Stimulated activated CD4-positive, alpha-beta T cell treated with anti-CD3 and anti-CD28 coated beads, Interleukin-1b, Interleukin-23, amount 100 ng/mL, for 24 hours (primary cell): ENCODE results near the gene NUDC.
"Not testable (repeated sequence)": the region's sequence is repeated elsewhere in the genome, so short reads cannot be mapped to it uniquely, and the experiment has no call there.

Experiments
- DNase-seq, 4 experiments: peaks; one replicate each; pipeline ENCODE4 v3.0.0-alpha.2; 2020; ENCODE audit warnings: low read depth in 4 of 4, low spot score in 1 of 4

The NUDC gene

DNA sequence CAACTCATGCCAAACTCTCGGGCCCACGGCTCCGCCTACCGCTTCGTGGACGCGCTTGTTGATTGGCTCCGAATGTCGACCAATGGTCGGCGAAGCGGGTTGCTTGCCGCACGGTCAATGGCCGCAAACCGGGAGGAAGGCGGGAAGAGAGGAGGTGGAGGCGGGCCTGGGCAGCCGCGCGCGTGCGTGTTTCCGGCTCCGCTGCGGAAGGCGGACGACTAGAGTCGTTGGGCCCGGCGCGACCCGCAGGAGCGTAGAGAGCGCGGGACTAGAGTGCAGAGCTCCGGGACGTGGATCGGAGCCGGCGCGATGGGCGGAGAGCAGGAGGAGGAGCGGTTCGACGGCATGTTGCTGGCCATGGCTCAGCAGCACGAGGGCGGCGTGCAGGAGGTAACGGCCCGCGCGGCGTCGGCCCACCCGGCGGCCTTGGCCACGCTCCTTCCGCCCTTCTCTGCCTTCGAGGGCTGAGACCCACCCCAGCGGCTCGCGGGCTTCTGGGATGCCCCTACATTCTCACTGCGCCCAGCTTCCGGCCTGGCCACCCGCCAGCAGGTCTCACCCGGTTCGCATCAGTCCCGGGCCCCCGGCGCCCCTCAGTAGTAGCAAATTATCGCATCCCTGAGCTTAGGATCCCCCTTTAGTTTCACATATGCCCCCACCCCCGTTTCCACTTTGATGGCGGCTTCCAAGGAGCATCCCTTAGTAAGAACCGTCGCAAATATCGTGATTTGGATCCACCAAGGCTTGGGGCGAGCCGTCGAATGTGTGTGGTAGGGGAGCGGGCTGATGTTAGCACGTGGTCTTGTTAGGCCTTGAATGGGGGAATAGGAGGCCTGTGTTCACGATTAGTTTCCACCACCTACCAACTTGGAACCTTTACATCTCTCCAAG, at the start of gene NUDC:
TSS of gene NUDC (plus strand) at position 204 of the 891 bp plus-strand sequence. CDS start at position 310, 106 bp downstream.
- peak; percentile 86 to 93 (median 90) for DNase-seq

DNA sequence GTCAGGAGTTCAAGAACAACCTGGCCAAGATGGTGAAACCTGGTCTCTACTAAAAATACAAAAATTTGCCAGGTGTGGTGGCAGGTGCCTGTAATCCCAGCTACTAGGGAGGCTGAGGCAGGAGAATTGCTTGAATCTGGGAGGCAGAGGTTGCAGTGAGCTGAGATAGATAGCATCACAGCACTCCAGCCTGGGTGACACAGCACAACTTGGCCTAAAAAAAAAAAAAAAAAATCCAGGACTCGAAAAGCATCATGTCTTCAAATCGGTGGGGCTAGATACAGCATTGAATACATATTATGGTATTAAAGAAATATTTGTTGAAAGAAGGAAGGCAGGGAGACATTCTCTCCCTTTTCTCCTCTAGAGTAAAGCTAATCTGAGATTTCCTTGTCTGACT, 48.4 kb upstream of the NUDC start:
- not testable (repeated sequence) for DNase-seq

DNA sequence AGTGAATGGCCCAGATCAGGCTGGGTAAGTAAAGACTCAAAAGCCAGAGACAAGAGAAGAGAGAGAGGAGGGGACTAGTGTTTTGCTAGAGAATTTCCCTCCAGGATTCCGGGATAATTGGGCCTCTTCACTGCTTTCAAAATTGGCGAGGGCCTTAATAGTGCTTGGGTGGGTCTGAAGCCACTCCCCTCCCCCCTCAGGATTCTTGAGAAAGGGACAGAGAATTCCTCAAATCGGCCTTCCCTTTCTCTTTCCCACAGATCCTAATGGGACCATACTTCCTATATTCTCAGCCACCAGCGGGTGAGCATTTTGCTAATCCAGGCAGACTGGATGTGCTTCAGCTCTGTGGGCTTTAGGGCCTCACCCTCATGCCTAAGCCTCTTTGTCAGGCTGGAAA, 46.6 kb upstream of the NUDC start:
- no peak for DNase-seq

DNA sequence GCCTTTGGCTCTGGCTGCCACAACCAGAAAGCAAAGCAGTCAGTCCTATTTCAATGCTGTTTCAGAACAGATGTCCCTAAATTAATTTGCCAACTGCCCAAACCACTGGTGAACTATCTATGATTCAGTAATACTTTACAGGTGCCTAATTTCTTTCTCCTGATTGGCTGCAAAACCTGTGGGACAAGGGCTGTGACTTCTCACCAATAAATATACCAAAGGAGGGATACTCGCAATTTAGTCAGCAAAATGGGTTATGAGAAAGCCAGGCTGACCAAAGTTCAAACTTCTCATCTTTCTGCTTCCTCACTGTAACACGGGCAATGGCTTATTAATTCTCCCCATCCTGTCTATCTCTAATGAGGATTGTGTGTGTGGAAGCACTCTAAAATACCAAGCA, 44.2 kb upstream of the NUDC start:
- no peak for DNase-seq

DNA sequence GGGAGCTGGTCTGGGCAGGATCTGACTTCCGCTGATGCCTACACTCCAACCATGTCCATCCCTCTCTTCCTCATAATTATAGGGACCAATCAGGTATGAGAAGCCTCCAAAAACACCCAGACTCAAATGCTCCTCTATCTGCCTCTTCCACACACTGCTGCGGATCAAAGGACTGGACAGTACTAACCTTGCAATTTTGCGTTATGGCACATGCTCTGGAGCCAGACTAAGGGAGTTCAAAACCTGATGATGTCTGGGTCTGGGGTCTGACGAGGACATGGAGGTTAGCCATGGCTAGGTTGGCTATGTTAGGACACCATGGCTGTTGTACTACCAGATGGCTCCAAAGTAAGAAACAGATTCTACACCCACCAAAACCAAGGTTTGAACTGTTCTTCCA, 41.8 kb upstream of the NUDC start:
- DNase-seq = no peak

DNA sequence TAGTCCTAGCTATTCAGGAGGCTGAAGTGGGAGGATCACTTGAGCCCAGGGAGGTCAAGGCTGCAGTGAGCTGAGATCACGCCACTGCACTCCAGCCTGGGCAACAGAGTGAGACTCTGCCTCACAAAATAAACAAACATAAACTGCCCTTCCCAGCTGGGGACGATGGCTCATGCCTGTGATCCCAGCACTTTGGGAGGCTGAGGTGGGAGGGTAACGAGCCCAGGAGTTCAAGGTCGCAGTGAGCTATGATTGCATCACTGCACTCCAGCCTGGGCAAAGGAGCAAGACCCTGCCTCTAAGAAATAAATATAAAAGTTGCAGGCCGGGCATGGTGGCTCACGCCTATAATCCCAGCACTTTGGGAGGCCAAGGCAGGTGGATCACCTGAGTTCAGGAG, 39.9 kb upstream of the NUDC start:
- not testable (repeated sequence) for DNase-seq

DNA sequence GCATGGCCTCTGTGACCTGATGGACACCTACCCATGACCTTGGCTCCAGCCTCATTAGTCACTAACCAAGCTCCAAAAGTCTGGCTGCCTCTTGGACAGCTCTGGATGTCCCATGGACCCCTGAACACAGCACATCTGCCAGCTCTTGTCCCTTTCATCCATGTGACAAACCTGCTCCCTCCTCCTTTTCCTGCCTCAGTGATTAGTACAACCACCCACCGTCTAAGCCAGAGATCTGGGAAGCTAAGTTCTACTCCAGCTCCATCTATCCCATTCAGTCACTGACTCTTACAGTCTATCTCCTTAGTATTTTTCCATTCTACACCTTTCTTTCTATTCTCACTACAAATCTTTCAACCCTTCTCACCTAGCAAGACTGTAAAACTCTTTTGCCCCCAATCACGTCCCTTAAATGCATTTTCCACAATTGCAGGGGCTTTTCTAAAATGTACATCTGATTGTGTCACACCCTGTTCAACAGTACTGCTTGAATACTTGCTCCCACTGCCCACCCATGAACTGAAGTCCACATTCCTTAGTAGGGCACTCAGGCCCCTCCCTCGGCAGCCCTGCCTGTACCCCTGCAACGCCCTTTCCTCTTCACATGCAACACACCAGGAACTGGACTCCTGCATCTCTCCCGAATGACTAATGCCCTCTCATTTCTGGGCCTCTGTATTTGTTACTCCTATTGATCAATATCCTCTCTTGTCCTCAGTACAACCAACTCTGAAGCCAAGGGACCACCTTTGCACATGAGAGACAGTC, 38.7 kb upstream of the NUDC start:
- no peak for DNase-seq

DNA sequence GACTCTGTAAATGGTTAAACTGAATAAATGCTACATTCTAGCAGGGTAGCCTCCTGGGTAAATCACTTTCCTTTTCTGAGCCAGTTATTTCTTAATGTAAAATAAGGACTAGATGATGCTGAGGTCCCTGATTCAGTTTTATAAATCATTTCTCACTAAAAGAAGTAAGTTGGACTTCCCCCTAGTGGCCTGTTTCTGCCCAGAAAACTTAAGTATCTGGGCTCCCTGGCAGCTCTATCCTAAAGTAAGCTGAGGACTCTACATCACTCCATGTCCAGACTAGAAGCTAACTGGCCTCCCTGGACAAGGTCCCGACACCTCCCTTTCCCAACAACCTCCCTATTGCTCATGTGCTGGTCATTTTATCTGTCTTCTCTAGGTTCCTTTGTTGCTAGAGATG, 34.4 kb upstream of the NUDC start:
- no peak for DNase-seq

DNA sequence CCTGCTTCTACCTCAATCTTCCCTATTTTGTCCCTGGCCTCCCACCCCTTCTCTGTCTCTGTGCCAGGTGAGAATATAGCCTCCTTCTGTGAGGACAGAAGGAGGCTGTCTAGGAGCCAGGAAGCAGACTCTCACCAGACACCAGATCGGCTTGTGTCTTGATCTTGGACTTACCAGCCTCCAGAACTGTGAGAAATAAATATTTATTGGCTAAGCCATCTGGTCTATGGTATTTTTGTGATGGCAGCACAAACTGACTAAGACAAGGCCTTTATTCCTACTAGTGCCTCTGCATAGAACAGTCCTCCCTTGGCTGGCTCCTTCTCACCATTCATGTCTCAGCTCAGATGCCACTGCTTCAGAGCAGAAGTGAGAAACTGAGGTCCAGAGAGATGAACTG, 33.3 kb upstream of the NUDC start:
- DNase-seq = no peak

DNA sequence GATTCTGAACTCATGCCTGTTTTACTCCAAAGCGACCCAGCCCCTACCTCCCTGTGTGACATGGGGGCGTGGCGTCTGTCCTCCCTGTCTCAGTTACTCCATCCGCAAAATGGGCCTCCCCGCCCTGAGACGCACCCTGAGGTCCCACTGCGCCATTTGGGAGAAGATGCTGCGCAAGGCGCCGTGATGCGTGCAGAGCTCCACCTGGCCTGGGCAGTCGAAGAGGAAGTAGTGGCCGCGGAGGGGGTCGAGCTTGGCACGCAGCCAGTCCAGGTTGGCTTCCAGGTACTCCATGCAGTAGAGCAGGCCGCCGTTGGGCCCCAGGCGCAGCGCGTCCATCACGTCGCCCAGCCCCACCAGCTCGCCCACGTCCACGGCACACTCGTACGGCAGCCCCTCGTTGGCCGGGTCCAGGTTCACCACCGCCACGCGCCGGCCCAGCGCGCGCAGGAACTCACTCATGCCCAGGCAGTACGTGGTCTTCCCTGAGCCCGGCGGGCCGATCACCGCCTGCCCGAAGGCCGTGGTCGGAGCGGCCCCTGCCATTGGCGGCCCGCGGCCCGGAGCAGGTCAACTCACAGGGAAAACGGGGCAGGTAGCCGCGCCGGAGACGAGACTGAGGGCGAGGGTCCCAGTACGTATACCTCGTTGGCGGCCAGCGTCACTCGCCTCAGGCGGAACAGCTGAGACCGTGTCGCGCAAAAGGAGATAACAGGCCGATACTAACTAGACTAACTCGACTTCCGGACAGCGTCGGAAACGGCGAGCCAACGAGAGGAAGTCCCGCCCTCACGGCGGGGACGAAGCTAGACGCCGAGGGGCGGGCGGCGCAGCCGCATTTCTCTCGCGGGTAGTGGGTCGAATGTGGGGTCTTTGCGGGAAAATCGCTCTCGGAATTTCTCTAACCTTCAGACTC, 31.7 kb upstream of the NUDC start, which contains the start of gene GPN2:
TSS of gene GPN2 (minus strand) at position 733 of the 916 bp plus-strand sequence. CDS start at position 546, 187 bp downstream.
- peak; percentile 46 to 68 (median 58) for DNase-seq

DNA sequence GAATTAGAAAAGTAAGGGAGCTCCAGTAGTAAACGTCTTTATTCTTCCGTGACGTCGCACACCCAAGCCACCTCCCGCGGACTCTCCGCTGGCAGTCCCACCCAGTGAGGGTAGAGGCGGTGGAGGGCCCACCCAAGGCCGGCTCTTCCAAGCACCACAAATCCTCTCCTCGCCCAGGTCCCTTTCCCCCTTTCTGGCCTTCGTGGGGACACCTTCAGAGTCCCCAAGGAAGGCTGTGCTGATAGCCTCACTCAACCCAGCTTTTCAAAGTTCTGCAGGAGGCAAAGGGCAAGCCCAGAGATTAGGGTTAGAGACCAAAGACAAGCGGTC, 31.1 kb upstream of the NUDC start:
- DNase-seq = no peak

DNA sequence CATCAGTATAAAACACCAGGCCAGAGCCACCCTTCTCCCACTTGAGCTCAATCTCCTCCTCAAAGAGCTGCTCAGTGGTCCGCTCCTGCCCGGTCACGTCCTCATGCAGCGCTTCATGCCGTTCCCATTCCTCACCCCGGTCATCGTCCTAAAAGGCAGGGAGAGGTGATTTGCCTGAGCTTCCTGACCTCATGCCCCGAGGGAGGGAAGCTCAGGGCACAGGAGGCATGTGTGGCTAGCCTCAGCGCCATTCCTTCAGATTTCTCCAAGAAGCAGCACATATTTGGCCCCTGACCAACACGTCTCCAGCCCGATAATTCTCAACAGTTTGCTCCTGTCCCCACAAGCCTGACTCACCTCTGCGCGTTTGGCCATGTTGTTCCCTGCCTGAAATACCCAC, 27.3 kb upstream of the NUDC start:
- no peak for DNase-seq

DNA sequence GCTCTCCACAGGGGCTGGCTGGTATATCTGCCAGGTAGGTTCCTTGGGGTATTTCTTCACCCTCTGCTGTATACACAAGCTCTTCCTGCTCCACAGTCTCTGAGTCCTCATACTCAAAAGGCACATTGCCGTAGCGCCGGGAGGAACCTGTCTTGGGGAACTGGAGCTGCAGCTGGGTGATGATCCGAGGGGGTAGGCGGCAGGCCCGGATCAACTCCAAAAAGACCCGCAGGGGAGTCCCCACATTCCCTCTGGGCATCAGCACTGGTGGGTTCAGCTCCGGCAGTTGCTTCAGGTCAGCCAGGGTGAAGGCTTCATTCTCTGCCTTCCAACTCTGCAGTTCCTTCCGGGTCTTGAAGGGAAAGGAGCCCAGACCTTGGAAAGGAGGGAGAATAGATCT, 24.2 kb upstream of the NUDC start:
- DNase-seq = no peak

DNA sequence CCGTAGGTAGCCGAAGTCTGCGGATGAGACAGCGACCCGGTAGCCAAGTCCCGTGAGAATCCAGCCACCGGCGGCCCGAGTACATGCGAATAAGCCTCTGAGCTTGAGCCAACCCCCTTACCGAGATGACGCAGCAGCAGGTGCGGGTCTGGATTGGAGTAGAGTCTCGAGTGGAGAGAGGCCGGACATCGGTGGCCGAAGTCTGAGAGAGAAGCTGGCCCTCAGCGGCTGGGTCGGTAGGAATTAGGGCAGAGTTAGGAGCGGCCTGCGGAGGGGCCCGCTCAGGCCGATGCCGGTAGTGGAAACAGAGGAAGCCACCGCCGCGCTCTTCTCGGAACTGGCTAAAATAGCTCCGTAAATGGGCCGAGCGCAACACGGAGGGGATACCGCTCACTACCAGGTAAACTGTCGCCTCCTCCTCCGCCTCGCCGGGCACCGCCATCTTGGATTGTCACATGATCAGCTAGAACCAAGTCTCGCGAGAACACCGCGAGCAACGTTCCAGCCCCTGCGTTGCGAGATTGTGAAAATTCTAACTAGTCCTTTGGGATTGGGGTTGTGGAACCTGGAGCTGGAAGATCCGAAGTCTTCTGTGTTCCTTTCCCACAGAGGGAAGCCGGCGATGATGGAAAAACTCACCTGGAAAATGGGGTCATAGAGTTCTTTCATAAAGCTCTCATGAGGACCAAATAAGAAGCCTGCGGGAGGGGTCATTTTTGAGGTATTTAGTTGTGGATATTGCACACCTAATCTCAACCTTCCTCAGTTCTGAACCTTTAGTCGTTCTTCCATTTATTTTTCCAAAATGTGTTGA, 21.3 kb upstream of the NUDC start, which contains the start of gene GPATCH3:
TSS of gene GPATCH3 (minus strand) at position 467 of the 814 bp plus-strand sequence. CDS start at position 442, 25 bp downstream.
- DNase-seq = peak; percentile 72 to 81 (median 80)

DNA sequence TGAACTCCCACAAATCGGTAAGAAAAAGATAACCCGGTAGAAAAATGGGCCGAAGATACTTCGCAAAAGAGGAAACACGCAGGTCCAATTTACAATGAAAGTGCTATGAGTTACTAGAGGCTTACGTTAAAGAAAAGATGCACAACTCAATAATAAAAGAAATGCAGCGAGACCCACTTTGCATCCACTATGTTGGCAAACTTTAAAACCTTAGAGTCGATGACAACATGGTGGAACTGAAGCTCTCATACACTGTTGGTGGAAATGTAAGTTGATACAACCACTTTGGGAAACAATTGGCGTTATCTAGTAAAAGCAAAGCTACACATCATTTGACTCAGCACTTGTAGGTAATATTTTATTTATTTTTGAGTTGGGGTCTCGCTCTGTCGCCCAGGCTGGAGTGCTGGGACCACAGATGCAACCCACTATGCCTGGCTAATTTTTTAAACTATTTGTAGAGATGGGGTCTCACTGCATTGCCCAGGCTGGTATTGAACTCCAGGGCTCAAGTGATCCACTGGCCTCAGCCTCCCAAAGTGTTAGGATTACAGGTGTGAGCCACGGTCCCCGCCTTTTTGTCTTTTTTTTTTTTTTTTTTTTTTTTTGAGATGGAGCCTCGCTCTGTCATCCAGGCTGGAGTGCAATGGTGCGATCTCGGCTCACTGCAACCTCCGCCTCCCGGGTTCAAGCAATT, 20.6 kb upstream of the NUDC start:
- no peak for DNase-seq

DNA sequence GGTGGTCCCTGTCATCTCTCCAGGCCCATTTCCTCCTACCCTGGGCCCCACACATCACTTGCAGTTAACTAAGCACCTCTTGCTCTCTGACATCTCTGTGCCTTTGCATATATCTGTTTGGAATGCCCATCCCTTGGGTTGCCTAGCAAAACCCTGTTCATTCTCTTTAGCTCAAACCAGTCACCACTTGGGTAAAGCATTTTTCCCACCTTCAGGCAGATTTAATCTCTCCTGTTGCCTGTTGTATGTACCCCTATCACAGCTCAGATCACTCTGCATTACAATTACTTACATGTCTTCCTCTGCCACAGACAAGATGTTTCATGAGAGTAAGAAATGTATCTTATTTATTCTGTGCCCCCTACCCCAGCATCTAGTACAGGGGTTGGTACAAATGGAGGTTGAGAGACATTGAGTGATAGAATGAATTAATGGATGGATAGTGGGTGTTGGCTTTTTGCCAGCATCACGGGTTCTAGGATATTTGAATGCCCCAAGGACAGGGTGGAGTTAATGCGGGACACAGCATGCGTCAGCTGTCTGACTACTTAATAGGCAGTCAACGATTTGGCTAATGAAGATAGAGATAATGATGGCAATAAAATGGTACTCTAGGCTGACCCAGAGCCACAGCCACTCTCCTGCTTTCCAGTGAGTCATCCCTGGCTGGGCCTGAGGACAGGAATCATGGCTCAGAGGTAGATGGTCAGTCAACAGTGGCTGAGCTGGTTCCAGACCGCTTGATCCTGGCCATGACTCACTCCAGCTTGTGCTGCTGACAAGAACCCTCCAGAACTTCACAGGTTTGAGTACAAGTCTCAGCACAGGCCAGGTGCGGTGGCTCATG, 14.2 kb upstream of the NUDC start:
- DNase-seq = no peak

DNA sequence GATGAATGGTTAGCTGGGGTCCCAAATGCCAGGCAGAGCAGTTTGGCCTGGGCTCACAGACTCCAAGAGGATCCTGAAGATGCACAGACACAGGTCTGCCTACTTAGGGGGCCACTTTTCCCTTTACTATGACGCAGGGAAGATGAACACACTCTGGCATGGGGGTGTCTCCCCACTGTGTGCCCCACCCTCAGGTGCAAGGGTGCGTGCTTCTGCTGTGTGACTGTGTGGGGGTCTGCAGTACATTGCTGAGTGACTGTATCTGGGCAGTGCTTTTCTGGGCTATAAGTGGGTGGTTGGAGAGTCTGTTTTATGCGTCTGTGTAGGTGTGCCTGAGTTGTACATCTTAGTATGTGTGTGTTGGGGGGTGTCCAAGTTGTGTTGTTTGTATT, 11.6 kb upstream of the NUDC start:
- DNase-seq = no peak

DNA sequence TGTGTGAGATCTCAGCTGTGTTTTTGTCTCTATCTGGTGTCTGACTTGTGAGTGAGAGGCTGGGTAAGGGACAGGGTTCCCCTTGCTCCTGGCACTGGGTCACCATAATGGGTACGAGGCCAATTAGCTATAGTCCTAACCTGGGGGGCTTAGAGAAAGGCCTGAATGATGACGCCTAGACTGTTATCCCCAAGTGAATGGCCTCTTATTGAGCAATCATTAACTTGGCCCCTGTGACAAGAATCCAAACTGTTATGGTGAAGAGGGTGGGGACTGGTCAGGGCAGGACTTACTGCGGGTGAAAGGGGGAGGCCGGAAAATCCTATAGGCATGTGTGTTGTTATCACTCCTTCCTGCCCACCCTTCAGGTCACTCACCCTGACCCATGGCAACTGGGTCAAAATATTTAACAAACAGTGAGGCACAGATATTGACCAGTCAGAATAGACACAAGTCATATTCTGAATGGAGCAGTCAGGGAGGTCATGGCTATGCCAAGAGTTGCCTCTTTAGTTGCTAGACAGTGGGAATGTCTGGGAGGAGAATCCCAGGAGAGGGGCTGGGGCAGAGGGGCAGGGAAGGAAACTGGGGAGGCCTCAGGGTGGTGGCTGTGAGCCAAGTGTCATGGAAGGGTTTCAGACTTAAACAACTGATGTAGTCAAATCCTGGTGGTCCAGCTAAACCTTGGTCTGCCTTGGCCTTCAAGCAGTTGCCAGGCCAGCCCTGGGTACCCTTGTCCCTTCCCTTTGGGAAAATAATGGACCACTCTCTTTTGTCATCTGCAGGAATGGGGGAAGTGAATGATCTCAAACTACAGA, 11.0 kb upstream of the NUDC start:
- no peak for DNase-seq
